GM12875 (cell line): Measurements from ENCODE around the gene MT1B.

ENCODE experiments used
- H3K4me3 ChIP-seq: one replicate; pipeline ENCODE4 v1.5.1; 2011; ENCODE audit warnings: low read depth, low read length, control low read depth
- TF ChIP-seq, protein P1 (sequence below): IDR thresholded peaks from 2 replicates; pipeline ENCODE4 v1.5.1; 2011; ENCODE audit warnings: low read depth, mild to moderate bottlenecking, control low read depth, inconsistent platforms, low read length, moderate library complexity, borderline replicate concordance; ENCODE audit not compliant: insufficient read depth

MT1B gene

DNA sequence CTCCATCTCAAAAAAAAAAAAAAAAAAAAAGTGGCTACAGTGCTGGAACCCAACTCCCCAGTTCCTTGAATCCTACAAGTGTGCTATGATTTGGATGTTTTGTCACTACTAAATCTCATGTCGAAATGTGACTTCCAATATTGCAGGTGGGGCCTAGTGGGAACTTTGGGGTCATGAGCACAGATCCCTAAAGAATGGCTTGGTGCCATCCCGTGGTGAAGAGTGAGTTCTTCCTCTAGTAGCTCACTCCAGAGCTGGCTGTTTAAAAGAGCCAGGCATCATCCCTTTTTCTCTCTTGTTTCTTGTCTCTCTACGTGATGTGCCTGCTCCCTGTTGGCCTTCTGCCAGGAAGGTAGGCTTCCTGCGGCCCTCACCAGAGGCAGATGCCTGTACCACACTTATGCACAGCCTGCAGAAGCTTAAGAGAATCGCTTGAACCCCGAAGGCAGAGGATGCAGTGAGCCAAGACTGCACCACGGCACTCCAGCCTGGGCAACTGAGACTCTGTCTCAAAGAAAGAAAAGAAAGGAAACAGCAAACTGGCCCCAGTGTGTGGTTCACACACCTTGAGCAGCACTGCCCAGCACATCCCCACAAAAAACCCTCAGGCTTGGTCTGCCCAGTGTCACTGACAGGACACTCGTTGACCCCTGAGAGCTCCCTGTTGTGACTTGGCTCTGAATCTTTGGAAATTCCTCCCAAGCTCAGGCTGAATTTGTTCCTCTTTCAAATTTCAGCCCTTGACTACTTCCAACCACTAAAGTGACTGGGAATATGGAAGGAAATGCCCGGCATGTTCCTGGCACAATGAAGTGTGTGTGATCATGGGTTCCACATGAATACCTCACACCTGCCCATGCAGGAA, 23.0 kb upstream of the MT1B start:
- TF ChIP-seq, protein P1, sequence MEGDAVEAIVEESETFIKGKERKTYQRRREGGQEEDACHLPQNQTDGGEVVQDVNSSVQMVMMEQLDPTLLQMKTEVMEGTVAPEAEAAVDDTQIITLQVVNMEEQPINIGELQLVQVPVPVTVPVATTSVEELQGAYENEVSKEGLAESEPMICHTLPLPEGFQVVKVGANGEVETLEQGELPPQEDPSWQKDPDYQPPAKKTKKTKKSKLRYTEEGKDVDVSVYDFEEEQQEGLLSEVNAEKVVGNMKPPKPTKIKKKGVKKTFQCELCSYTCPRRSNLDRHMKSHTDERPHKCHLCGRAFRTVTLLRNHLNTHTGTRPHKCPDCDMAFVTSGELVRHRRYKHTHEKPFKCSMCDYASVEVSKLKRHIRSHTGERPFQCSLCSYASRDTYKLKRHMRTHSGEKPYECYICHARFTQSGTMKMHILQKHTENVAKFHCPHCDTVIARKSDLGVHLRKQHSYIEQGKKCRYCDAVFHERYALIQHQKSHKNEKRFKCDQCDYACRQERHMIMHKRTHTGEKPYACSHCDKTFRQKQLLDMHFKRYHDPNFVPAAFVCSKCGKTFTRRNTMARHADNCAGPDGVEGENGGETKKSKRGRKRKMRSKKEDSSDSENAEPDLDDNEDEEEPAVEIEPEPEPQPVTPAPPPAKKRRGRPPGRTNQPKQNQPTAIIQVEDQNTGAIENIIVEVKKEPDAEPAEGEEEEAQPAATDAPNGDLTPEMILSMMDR: no peak
- no peak overlapping the region for H3K4me3 ChIP-seq

DNA sequence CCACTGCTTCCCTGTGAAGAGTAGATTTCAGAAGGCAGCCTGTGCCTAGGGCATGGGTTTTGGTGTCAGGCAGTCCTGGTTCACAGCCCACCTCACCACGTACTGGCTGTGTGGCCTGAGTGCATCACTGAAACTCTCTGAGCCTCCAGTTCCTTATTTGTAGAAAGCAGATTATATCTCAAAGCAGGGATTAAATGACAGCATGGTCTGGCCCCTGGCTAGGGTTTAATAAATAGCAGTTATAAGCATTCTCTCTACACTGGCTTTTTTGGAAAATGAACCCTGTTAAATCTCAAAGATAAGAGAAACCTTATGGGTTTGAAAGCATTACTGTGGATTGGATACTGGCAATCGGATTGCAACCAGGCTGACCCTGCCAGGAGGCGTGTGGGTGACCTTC, 22.2 kb upstream of the MT1B start:
- TF ChIP-seq, protein P1: no peak
- H3K4me3 ChIP-seq: no peak overlapping the region

DNA sequence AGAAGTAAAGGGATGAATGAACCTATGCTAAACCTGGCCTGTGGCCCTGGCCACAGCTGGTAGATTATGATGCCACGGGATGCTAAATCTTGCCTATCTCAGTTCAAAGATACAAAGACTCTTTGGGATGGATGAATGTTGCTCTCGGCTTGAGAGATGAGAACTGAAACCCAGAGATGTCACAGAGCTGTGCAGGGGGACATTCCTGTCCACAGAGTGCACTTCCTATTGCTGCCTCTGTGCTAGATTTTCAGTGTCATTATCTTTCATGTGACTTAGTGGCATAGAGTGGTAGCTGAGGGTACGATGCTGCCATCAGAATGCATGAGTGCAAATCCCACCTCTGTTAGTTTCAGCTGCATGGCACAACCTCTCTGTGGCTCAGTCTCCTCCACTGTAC, 21.6 kb upstream of the MT1B start:
- no peak overlapping the region for H3K4me3 ChIP-seq
- TF ChIP-seq, protein P1: peak; percentile 29; the same call in 1 of the 2 replicates

DNA sequence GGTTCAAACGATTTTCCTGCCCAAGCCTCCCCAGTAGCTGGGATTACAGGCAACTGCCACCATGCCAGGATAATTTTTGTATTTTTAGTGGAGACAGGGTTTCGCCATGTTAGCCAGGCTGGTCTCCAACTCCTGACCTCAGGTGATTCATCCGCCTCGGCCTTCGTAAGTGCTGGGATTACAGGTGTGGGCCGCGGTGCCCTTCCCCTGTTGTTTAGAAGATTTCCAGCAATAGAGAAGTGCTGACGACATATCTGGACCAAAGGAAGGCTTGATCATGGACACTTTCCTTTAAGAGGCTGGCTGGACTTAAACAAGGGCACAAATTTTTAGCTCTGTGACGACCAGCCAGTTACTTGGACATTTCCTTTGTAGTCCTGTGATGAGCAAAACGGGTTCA, 20.5 kb upstream of the MT1B start:
- H3K4me3 ChIP-seq: no peak overlapping the region
- TF ChIP-seq, protein P1: no peak

DNA sequence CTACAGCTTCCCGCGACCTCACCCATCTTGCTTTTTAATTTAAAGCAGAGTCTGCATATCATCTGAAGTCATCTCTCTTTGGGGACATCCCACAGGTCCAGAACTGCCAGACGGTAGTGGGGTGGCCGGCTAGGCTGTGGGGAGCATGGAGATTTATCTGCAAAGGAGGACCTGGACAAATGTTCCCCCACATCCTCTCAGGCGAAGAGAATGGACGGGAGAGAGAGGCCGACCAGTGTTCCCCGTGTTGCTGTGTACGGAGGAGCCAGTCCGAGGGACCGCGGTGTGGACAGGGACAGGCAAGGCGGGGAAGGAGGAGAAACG, 19.9 kb upstream of the MT1B start:
- H3K4me3 ChIP-seq: no peak overlapping the region
- TF ChIP-seq, protein P1: no peak

DNA sequence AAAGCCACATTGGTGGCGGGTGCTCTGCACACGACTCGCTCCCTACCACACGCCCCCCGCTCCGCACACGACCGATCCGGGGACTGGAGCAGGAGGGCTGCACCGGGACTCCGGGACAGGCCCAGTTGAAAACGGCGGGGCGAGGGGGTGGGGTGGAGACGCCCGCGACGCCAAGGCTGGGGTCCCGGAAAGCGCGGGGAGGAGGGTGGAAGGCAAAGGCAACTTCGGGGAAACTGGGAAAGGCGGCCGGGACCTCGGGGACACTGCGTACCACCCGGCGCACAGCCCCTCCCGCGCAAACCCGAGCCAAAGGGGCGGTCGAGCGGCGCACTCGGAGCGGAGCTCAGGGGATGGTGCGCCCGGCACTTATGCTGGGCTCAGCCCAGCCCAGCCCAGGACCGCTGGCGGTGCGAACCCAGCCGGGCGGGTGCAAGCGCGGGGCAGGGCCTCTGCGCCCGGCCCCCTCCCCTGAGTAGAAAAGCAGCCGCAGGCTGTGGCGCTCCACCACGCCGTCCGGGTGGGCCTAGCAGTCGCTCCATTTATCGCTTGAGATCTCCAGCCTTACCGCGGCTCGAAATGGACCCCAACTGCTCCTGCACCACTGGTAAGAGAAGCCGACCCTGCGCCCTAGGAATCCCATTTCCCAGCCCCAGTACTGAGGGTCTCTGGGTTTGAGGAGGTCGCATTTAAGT, 19.4 kb upstream of the MT1B start, which contains the start of gene MT1M:
Gene MT1M, plus strand, starts transcription at position 504 of the 692 bp plus-strand sequence. Its CDS starts 73 bp downstream, at position 577.
- TF ChIP-seq, protein P1: no peak
- no peak within 1 kb of the TSS for H3K4me3 ChIP-seq
